H1 (cell line): ENCODE results near the gene DNAJC21. TPM values are rescaled to one million over a fixed set of nuclear protein-coding genes. Genes with fewer than 3 reads are reported as not detected.

Source experiments
- JUN ChIP-seq: IDR thresholded peaks from 2 replicates; pipeline ENCODE4 v1.6.1; 2011; ENCODE audit warnings: low read depth, mild to moderate bottlenecking, improper control_type of control experiment, low read length
- USF2 ChIP-seq: IDR thresholded peaks from 2 replicates; pipeline ENCODE4 v1.6.1; 2011; ENCODE audit warnings: low read length, improper control_type of control experiment
- polyA plus RNA-seq, 7 experiments: library from polyadenylated mRNA; depleted of rRNA in 3 of 7; stranded (reverse) in 5 of 7; unstranded in 2 of 7; fragments of >200 nt in 5 of 7; fragments of 200-250 nt in 2 of 7; gene quantifications; 1 replicate in 5 of 7; 2 replicates in 1 of 7; 4 replicates in 1 of 7; pipeline versions ENCODE4 v1.2.1 to v1.2.3, GENCODE V29; 2011 to 2013; ENCODE audit warnings: missing spikeins in 2 of 7, mixed read lengths in 2 of 7
- total RNA-seq: library from RNA; stranded (reverse); fragmentation: NEBNext Ultra II Directional; extraction: Animal tissue kit (Norgen Biotek cat#: 25700); gene quantifications from 2 replicates; pipeline ENCODE4 v1.2.1, GENCODE V29; 2021

Gene DNAJC21
- total and polyA plus RNA-seq, 2 of the 8 experiments (the other 6 are each of a cell fraction or from before 2014, with no cell fraction given) = 5.1 to 47.5 TPM

GRCh38 chr5:34886392-34887119 lies 42.8 kb upstream of the DNAJC21 start (continued):
- TF ChIP-seq USF2 (no peak), JUN (no peak)
